Thoracic aorta (tissue), 2 donors: ENCODE data around the gene MINDY4. TPM values are rescaled to one million over a fixed set of nuclear protein-coding genes. Genes with fewer than 3 reads are reported as not detected.
A peak's percentile ranks its signal among the peaks of the same experiment; 100 is the strongest.

Experiments used
- ATAC-seq: fragments of 150-250 bp; one replicate; pipeline ENCODE4 v1.8.0; 2017; ENCODE audit warnings: low read depth; ENCODE audit not compliant: insufficient number of reproducible peaks, low FRiP score
- DNase-seq: peaks from one replicate; pipeline ENCODE4 v3.0.0-alpha.2; 2020; ENCODE audit warnings: low spot score
- H3K27ac ChIP-seq, 2 donors: fragments of 200-600 bp; sonication (generic); 1 replicate in 1 of 2; 2 replicates in 1 of 2; pipeline ENCODE4 v1.5.1; 2016; ENCODE audit warnings: mild to moderate bottlenecking in 2 of 2, moderate library complexity in 2 of 2
- H3K27me3 ChIP-seq: fragments of 200-600 bp; sonication (generic); replicated peaks from 2 replicates; pipeline ENCODE4 v1.6.0; 2016; ENCODE audit warnings: mild to moderate bottlenecking; ENCODE audit not compliant: insufficient read depth
- H3K36me3 ChIP-seq: fragments of 200-600 bp; sonication (generic); one replicate; pipeline ENCODE4 v1.5.1; 2016
- H3K4me1 ChIP-seq, 2 donors: fragments of 200-600 bp; sonication (generic); 1 replicate in 1 of 2; 2 replicates in 1 of 2; pipeline versions ENCODE4 v1.5.1 to v1.6.0; 2016; ENCODE audit warnings: low read depth in 2 of 2, mild to moderate bottlenecking in 1 of 2; ENCODE audit not compliant: control insufficient read depth in 1 of 2
- H3K4me3 ChIP-seq: fragments of 200-600 bp; sonication (generic); 2 replicates; pipeline ENCODE4 v1.5.1; 2016; ENCODE audit warnings: mild to moderate bottlenecking
- H3K9me3 ChIP-seq: fragments of 200-600 bp; sonication (generic); 2 replicates; pipeline ENCODE4 v1.5.1; 2016
- total RNA-seq, 2 donors: library from RNA; depleted of rRNA; stranded (reverse); fragments of >200 nt; gene quantifications; one replicate each; pipeline versions ENCODE4 v1.1.0 to v1.2.3, GENCODE V29; 2016
- TF ChIP-seq, protein P1 (sequence below): fragments of 200-600 bp; sonication (generic); IDR thresholded peaks from one replicate; pipeline ENCODE4 v1.5.1; 2019; ENCODE audit warnings: antibody characterized with exemption

Gene MINDY4
- total RNA-seq, 2 donors from 2014 or later, result 32.0 to 44.0 TPM

DNA sequence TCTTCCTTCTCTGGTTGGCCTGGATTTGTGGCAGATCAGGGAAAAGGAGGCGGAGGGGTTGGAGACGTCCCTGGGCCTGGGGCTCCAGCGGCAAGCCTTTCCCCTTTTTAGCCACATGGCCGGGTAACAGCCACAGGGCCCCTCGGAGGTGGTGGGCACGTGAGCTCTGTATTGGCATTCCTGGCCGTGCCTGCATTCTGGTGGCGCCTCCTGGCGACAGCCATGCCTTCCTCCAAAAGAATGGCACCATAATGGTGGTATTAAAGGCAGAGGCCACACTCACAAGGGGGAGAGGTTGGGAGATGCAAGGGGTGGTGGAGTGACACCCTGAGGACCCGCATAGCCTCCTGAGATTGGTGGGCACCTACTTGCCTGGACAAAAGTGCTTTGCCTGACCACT is 137.5 kb downstream of the MINDY4 start:
- Histone ChIP-seq H3K4me3 (no peak overlapping the region), H3K27me3 (no peaks in the 10 kb centered on the region), H3K4me1 (peaks cover 34 to 63% of the 10 kb centered on the region in 2 donors), H3K27ac (peak overlapping the region; percentile 90 to 98), H3K36me3 (no peaks in the 10 kb centered on the region), H3K9me3 (no peaks in the 10 kb centered on the region)
- DNase-seq, result no peak
- ATAC-seq, result no peak
- TF ChIP-seq, protein P1, sequence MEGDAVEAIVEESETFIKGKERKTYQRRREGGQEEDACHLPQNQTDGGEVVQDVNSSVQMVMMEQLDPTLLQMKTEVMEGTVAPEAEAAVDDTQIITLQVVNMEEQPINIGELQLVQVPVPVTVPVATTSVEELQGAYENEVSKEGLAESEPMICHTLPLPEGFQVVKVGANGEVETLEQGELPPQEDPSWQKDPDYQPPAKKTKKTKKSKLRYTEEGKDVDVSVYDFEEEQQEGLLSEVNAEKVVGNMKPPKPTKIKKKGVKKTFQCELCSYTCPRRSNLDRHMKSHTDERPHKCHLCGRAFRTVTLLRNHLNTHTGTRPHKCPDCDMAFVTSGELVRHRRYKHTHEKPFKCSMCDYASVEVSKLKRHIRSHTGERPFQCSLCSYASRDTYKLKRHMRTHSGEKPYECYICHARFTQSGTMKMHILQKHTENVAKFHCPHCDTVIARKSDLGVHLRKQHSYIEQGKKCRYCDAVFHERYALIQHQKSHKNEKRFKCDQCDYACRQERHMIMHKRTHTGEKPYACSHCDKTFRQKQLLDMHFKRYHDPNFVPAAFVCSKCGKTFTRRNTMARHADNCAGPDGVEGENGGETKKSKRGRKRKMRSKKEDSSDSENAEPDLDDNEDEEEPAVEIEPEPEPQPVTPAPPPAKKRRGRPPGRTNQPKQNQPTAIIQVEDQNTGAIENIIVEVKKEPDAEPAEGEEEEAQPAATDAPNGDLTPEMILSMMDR, result no peak

DNA sequence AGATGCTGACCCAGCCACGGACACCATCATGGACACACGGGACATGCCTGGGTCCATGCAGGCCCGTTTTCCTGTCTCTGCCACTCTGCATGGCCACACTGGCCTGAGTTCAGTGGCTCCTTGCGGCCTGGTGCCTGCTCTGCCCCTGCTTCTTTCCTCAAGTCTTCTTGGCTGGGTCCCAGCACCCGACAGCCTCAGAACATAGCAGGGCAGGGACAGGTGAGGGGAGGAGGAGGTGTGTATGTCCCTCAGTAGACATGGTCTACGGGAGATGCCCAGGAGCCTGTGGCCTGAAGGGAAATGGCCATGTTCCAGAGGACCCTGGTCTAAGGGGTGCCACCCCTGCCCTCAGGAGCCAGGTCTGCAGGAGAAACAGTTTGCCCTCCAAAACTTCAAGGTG is 138.2 kb downstream of the MINDY4 start:
- H3K27me3 ChIP-seq, result no peaks in the 10 kb centered on the region
- H3K4me3 ChIP-seq, result no peak overlapping the region
- H3K27ac ChIP-seq, result peak overlapping the region; percentile 90 to 98
- H3K36me3 ChIP-seq, result no peaks in the 10 kb centered on the region
- H3K9me3 ChIP-seq, result no peaks in the 10 kb centered on the region
- no peak for ATAC-seq
- TF ChIP-seq, protein P1, result no peak
- DNase-seq, result no peak
- H3K4me1 ChIP-seq, result peaks cover 34 to 63% of the 10 kb centered on the region in 2 donors

DNA sequence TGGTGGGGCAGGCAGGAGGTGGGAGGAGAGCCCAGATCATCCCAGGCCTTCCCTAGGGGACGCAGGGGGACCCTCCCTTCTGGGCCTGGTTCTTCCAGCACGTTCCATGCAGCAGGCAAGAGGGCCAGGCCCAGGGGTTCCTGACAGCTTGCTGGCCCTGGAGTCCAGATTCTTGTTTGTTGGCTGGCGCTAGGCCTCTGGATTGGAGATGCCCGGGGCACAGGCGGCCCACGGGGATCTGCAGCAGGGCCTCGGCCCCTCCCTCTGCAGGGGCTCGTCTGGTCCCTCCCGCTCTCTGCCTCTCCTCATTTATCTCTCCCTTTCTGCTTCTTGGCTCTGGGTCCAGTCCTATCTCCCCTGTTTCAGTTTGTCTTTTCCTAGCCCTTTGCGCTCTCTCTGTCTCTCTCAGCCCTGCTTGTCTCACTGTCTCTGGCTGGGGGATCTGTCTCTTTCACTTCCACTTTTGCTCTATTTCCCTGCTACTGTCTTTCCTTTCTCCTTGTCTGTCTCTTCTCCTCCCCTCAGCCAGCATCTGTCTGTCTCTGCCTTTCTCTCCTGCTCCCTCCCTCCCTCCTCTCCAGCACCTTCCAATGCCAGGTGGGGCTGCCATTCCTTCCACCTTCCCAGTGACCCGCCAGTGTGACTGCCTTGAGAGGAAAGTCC is 139.3 kb downstream of the MINDY4 start:
- Histone ChIP-seq H3K27ac (peak overlapping the region; percentile 90 to 98), H3K27me3 (no peaks in the 10 kb centered on the region), H3K4me1 (peaks cover 34 to 60% of the 10 kb centered on the region in 2 donors), H3K9me3 (no peaks in the 10 kb centered on the region), H3K4me3 (peak overlapping the region; percentile 80), H3K36me3 (no peaks in the 10 kb centered on the region)
- ATAC-seq, result no peak
- TF ChIP-seq, protein P1, result no peak
- DNase-seq, result no peak

DNA sequence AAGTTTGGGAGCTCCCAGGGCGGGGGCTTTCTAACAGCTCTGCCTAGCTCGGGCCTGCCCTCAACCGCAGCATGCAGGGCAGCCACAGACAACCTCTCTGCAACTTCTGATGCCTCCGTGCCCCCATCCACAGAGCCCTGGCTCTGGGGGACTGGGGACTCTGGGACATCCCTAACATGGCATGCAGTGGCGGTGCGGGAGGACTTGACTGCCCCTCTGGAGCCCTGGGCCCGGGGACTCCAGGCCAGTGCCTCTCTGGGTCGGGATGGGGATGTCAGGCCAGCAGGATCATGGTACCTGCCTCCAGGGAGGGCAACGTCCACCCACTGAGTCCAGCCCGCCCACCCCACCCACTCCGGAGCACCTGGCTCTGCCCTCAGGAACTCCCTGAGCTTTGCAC is 139.9 kb downstream of the MINDY4 start:
- H3K36me3 ChIP-seq, result no peaks in the 10 kb centered on the region
- peaks cover 32 to 60% of the 10 kb centered on the region in 2 donors for H3K4me1 ChIP-seq
- no peaks in the 10 kb centered on the region for H3K27me3 ChIP-seq
- peak overlapping the region; percentile 80 for H3K4me3 ChIP-seq
- no peak for ATAC-seq
- no peak for DNase-seq
- peak overlapping the region; percentile 90 to 98 for H3K27ac ChIP-seq
- TF ChIP-seq, protein P1, result no peak
- no peaks in the 10 kb centered on the region for H3K9me3 ChIP-seq

DNA sequence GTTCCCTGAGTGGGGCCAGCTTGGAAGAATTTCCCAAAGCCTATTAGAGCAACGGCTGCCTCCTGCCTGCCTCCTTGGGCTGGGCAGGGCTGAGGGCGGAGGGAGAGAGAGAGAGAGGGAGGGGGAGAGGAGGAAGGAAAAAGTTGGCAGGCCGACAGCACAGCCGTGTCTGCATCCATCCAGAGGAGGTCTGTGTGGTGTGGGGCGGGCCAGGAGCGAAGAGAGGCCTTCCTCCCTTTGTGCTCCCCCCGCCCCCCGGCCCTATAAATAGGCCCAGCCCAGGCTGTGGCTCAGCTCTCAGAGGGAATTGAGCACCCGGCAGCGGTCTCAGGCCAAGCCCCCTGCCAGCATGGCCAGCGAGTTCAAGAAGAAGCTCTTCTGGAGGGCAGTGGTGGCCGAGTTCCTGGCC is 140.3 kb downstream of the MINDY4 start, which contains the start of gene AQP1:
TSS of gene AQP1 (plus strand) at position 293 of the 409 bp plus-strand sequence. CDS start at position 350, 57 bp downstream.
- DNase-seq (peak; percentile 89), ATAC-seq (peak; percentile 72)
- peak within 1 kb of the TSS; percentile 80 for H3K4me3 ChIP-seq
- H3K27me3 ChIP-seq, result no peaks in the 10 kb centered on the region
- H3K4me1 ChIP-seq, result peaks cover 32 to 60% of the 10 kb centered on the region in 2 donors
- no peaks in the 10 kb centered on the region for H3K36me3 ChIP-seq
- H3K9me3 ChIP-seq, result no peaks in the 10 kb centered on the region
- peak within 1 kb of the TSS; percentile 90 to 98 for H3K27ac ChIP-seq
- TF ChIP-seq, protein P1, result no peak
